Muscle of arm (tissue), 12 donors: Measurements from ENCODE around the gene CRYAB. TPM values are rescaled to one million over a fixed set of nuclear protein-coding genes. Genes with fewer than 3 reads are reported as not detected.
"Not testable (repeated sequence)": the region's sequence is repeated elsewhere in the genome, so short reads cannot be mapped to it uniquely, and the experiment has no call there.

Experiments
- DNase-seq: peaks from one replicate; pipeline ENCODE4 v3.0.0-alpha.2; 2013
- polyA plus RNA-seq, 12 donors: library from polyadenylated mRNA; unstranded; fragments of 120-200 nt; gene quantifications; one replicate each; pipeline ENCODE4 v1.2.1, GENCODE V29; 2013; ENCODE audit not compliant: insufficient read length in 12 of 12

Gene CRYAB
- polyA plus RNA-seq, 12 donors, result 267 to 838 (median 710) TPM; not detected in 1

- DNase-seq, result no peak
Observed at GRCh38 chr11:111937461-111937769, 25.8 kb upstream of the CRYAB start.

GRCh38 chr11:111936040-111936540 is 24.5 kb upstream of the CRYAB start:
- no peak for DNase-seq

DNA sequence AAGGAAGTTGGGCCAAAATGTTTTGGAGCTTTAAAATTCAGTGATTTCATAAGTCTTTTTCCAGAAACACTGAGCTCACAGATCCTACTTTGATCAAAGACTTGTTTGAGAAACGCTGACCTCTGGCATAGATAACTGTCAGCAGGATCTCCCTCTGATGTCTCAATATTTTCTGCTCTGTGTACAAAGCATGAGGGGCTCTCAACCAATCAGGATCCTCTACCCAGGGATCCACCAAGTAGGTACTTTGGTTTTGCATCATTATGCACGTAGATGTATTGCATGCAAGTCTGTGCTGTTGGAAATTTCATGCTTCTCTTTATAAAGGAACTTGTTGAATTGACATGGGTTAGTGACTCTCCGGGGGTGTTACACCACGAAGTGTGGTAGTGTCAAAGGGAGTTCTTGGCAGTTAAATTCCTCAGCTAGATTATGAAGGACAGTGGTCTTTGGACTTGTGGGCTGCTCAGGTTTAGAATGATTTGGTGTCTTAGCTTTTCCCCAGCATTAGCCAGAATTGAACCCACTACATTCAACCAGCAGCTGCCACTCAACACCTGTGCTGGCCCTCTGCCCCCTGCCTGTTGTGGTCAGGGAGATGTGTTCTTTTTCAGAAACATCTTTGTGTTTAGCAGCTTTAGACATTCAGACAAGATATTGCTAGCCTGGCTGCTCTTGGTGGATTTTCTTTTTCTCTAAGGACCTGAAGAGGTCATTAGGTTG is 23.9 kb upstream of the CRYAB start:
- DNase-seq, result no peak

GRCh38 chr11:111934306-111934705 is 22.7 kb upstream of the CRYAB start:
- DNase-seq, result no peak

DNA sequence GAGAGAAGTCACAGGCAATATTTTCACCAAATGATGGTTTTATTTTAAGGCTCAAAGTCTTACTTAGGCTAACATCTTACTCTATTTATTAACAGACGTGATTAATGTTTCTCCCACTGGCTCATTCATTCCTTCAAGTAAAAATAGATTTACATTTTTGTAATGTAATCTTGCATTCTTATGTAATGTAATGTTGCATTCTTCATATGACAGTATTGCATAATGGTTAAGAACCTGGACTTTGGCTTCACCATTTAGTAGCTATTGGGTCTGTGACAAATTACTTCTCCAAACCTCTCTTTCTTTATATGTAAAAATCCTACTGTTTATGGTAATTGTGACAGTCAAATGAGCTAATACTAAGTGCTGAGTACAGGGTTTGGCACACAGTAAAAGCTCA is 22.3 kb upstream of the CRYAB start:
- DNase-seq, result no peak

- DNase-seq, result not testable (repeated sequence)
Observed at GRCh38 chr11:111933176-111933575, 21.6 kb upstream of the CRYAB start.

DNA sequence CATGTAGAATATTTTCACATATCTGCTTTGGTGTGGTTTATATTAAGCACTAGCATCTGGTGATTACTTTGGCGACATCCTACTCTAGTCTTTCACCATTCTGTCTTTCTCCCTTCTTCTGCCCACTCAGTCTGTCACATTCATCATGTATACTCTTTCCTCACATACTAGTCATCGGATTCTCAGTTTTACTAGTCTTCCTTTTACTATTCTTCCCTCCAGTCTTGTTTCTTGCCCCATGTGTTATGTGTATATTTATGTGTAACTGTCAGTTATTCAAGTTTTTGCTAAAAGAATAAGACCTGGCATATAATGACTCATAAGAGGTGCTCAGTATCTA is 21.0 kb upstream of the CRYAB start:
- DNase-seq, result no peak

GRCh38 chr11:111930472-111930871 is 18.9 kb upstream of the CRYAB start:
- no peak for DNase-seq

DNA sequence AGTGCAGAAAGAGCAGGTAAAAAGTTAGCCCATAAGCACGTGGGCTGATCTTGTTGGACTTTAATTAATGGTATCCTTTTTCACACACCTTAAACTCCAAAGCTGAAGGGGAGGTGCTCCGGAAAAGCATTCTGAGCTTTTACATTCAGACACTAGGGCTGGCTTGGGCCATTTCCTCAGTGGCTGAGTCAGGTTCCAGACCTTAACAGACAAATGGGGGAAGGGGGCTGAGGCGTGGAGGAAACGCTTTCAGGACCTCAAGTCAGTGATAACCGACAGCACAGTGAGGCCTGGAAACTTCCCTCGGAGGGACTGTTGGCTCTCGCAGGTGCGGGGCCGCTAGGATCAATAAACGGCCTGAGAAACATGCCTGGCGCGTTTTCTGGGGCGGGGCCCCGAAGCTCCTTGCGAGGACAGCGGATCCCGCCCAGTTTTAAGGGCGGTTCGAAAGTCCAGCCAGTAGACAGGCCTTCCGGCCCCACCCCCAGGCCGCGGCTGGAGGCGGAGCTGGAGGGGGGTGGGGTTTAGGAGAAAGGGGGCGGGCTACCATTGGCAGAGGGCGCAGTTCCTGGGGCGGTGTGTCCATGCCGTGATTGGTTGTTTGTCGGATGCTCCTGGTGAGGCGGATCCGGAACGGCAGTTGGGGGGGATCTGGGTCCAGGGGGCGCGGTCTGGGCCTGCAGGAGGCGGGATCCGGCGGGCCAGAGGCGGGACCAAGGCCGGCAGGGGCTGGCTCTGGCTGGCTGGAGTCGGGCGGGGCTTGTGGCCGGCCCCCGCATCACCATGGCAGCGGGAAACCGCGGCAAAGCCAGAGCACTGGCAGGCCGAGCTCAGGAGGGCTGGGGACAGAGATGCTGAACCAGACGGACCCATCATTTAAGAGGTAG is 15.2 kb upstream of the CRYAB start:
- DNase-seq, result peak; percentile 96

DNA sequence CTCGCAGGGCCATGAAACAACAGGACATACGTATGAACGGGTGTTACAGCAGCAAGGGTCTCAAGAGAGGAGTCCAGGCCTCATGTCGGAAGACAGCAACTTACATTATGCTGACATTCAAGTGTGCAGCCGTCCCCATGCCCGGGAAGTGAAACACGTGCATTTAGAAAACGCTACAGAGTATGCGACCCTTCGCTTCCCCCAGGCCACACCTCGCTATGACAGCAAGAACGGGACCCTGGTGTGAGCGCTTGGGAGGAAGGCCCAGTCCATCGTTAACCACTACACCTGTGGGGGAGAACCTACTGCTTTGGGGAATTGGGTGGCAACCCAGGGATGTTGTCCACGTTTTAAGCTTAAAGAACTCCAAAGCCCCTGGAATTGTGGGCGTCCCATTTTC is 14.4 kb upstream of the CRYAB start:
- no peak for DNase-seq

DNA sequence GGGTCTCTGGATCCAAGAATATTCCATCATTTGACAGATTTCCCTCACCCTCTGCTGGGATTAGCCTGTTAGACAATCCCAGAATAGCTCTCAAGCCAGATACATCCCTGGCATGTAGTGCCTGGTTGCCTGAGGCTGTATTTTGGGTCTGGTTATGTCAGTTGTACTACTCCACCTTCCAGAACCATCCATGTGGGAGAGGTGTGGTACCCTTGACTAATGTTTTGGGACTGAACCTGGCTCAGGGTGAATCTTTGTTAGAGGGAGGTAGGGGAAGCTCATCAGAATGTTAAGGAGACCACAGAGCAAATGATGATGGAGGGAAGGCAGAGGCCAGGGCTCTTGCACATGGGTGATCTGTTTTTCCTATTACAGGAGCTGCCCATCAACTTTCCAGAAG is 12.4 kb upstream of the CRYAB start:
- no peak for DNase-seq

- DNase-seq, result no peak
Observed at GRCh38 chr11:111923351-111923788, 11.8 kb upstream of the CRYAB start.

DNA sequence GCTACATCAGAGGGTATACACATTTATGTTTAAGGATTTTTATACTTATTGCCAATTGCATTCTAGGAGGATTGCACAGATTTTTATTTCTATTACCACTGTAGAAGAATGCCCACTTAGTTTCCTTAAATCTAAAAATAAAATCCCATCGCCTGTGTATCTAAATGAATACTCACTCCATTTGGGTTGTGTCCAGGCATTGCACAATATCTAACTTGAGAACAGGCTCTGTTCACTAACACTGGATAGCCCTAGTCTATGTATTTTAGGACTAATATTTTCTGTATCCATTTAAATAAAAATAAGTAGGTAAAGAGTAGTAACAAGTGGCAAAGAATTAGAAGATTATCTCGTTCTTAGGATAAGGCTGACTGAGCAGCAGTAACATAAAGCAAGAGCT is 11.2 kb upstream of the CRYAB start:
- DNase-seq, result no peak

GRCh38 chr11:111921541-111922230 is 10.1 kb upstream of the CRYAB start:
- DNase-seq, result no peak

DNA sequence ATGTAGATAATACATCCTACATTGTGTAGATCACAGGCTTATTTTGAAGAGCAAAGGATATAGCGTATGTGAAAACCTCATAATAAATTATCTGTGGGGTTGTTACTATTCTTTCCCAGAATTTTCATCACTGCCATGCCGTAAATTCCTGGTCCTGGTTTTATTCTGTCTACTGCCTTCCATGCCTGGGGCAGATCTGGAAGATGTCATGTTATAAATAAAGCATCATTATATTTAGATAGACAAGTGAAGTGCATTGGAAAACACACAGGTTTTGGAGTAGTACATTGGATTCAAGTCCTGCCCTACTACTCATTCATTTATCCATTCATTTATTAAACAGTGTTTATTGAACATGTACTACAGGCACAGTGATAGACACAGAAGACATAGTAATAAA is 9.3 kb upstream of the CRYAB start:
- no peak for DNase-seq

GRCh38 chr11:111918390-111919256 is 7.1 kb upstream of the CRYAB start, which contains the start of gene C11orf52:
Gene C11orf52, plus strand, starts transcription at chr11:111918913. Its CDS starts 60 bp downstream, at chr11:111918973.
- DNase-seq, result no peak

- no peak for DNase-seq
Observed at GRCh38 chr11:111917788-111918187, 6.2 kb upstream of the CRYAB start.

DNA sequence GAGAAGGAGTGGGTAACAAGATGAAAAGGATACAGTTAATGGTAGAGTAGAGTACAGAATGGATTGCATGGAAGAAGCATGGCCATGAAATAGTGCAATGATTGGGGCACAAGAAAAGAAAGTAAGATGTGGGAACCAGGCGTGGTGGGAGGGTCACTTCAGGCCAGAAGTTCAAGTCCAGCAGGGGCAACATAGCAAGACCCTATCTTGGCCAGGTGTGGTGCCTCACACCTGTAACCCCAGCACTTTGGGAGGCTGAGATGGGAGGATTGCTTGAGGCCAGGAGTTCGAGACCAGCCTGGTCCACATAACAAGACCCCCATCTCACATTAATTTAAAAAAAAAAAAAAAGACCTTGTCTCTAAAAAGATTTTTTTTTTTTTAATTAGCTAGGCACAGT is 5.7 kb upstream of the CRYAB start:
- no peak for DNase-seq

DNA sequence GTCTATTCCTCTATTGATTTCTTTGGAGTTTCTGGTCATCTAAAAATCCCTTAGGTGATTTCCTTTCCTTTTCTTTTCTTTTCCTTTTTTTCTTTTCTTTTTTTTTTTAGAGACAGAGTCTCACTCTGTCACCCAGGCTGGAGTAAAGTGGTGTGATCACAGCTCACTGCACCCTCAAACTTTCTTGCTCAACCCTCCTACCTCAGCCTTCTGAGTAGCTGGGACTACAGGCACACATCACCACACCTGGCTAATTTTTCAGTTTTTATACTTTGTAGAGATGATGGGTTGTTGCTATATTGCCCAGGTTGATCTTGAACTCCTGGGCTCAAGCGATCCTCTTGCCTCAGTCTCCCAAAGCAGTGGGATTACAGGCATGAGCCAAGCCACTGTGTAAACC is 5.2 kb upstream of the CRYAB start:
- no peak for DNase-seq

GRCh38 chr11:111913997-111914396 is 2.4 kb upstream of the CRYAB start:
- DNase-seq, result no peak

GRCh38 chr11:111913031-111913861 is 1.7 kb upstream of the CRYAB start:
- DNase-seq, result no peak
